ENCODE measurements around the gene LRTM2. TPM values are rescaled to one million over a fixed set of nuclear protein-coding genes. Genes with fewer than 3 reads are reported as not detected.

LRTM2 gene
- total RNA-seq, 1 experiment from 2014 or later, result not detected

- Histone ChIP-seq H3K4me3 (ENCODE audit: low read length) (no peak overlapping the region), H3F3A (ENCODE audit: low read length, unreplicated experiment) (no peaks in the 10 kb centered on the region), H3K4me2 (ENCODE audit: low read length) (no peak overlapping the region), H3K79me2 (ENCODE audit: low read length) (no peaks in the 10 kb centered on the region), H3K36me3 (ENCODE audit: low read depth, low read length) (no peaks in the 10 kb centered on the region), H3K4me1 (ENCODE audit: insufficient read depth, low read length) (no peaks in the 10 kb centered on the region), H3K9ac (ENCODE audit: low read length) (no peak overlapping the region), H3K9me3 (ENCODE audit: low read length) (no peaks in the 10 kb centered on the region), H3K27ac (ENCODE audit: low read length) (no peak overlapping the region), H2AFZ (ENCODE audit: low read length) (no peak overlapping the region), H4K20me1 (ENCODE audit: low read length) (no peaks in the 10 kb centered on the region), H3K9me2 (replicated peaks; ENCODE audit: low read length) (no peaks in the 10 kb centered on the region), H3K27me3 (ENCODE audit: low read length) (peaks cover 36% of the 10 kb centered on the region)
- DNase-seq, result no peak
- ChIA-PET POLR2A (ENCODE audit: unreplicated experiment) (no interaction called here), CTCF (no interaction called here)
- intact Hi-C loops (cut with micrococcal nuclease), result no loop called here
- no TSS peak for BruUV-seq (replicated peaks)
- no peak for ATAC-seq
- TF ChIP-seq, protein P1, sequence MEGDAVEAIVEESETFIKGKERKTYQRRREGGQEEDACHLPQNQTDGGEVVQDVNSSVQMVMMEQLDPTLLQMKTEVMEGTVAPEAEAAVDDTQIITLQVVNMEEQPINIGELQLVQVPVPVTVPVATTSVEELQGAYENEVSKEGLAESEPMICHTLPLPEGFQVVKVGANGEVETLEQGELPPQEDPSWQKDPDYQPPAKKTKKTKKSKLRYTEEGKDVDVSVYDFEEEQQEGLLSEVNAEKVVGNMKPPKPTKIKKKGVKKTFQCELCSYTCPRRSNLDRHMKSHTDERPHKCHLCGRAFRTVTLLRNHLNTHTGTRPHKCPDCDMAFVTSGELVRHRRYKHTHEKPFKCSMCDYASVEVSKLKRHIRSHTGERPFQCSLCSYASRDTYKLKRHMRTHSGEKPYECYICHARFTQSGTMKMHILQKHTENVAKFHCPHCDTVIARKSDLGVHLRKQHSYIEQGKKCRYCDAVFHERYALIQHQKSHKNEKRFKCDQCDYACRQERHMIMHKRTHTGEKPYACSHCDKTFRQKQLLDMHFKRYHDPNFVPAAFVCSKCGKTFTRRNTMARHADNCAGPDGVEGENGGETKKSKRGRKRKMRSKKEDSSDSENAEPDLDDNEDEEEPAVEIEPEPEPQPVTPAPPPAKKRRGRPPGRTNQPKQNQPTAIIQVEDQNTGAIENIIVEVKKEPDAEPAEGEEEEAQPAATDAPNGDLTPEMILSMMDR (conservative IDR thresholded peaks at IDR 0.05; ENCODE audit: low read depth, low read length), result no peak
- TF ChIP-seq EZH2phosphoT487 (IDR thresholded peaks at IDR 0.05; ENCODE audit: borderline replicate concordance, low read length), result no peak
- no peak for TF ChIP-seq EZH2 (IDR thresholded peaks at IDR 0.05; ENCODE audit: low read length, unreplicated experiment)
Measured at GRCh38 chr12:1882850-1883470, 62.6 kb downstream of the LRTM2 start.

GRCh38 chr12:1883513-1883912, 63.1 kb downstream of the LRTM2 start:
- TF ChIP-seq EZH2 (IDR thresholded peaks at IDR 0.05; ENCODE audit: low read length, unreplicated experiment), result no peak
- TF ChIP-seq, protein P1 (conservative IDR thresholded peaks at IDR 0.05; ENCODE audit: low read depth, low read length), result no peak
- no peak for TF ChIP-seq EZH2phosphoT487 (IDR thresholded peaks at IDR 0.05; ENCODE audit: borderline replicate concordance, low read length)
- ChIA-PET POLR2A (ENCODE audit: unreplicated experiment) (no interaction called here), CTCF (no interaction called here)
- H3K27ac ChIP-seq (ENCODE audit: low read length), result no peak overlapping the region
- no peak overlapping the region for H3K4me3 ChIP-seq (ENCODE audit: low read length)
- no peaks in the 10 kb centered on the region for H4K20me1 ChIP-seq (ENCODE audit: low read length)
- H3K36me3 ChIP-seq (ENCODE audit: low read depth, low read length), result no peaks in the 10 kb centered on the region
- H3K79me2 ChIP-seq (ENCODE audit: low read length), result no peaks in the 10 kb centered on the region
- H3K9ac ChIP-seq (ENCODE audit: low read length), result no peak overlapping the region
- no peak overlapping the region for H3K4me2 ChIP-seq (ENCODE audit: low read length)
- no TSS peak for BruUV-seq (replicated peaks)
- no peaks in the 10 kb centered on the region for H3K9me2 ChIP-seq (replicated peaks; ENCODE audit: low read length)
- ATAC-seq, result no peak
- H3K27me3 ChIP-seq (ENCODE audit: low read length), result peaks cover 41% of the 10 kb centered on the region
- H3K9me3 ChIP-seq (ENCODE audit: low read length), result no peaks in the 10 kb centered on the region
- H3K4me1 ChIP-seq (ENCODE audit: insufficient read depth, low read length), result no peaks in the 10 kb centered on the region
- H2AFZ ChIP-seq (ENCODE audit: low read length), result no peak overlapping the region
- DNase-seq, result no peak
- intact Hi-C loops (cut with micrococcal nuclease), result no loop called here
- no peaks in the 10 kb centered on the region for H3F3A ChIP-seq (ENCODE audit: low read length, unreplicated experiment)

DNA sequence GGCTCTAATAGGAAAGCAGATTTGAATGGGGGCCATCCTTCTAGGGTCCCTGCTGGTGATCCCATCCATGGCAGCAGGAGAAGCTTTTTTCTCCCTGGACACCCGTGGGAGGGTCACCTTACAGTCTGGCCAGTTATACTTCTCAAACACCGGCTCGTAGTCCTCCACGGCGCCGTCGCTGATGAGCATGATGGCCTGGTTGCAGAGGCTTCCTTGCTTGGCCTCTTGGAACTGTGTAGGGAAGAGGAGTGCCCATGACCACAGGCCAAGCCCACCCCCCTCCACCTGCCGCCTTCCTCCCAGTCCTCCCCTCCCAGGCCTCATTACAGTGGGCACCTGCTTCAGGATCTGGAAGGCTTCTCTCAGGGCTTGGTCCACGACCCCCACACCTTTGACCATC, 64.3 kb downstream of the LRTM2 start:
- H3K27me3 ChIP-seq (ENCODE audit: low read length), result peaks cover 48% of the 10 kb centered on the region
- H3K27ac ChIP-seq (ENCODE audit: low read length), result no peak overlapping the region
- TF ChIP-seq, protein P1 (conservative IDR thresholded peaks at IDR 0.05; ENCODE audit: low read depth, low read length), result no peak
- TF ChIP-seq EZH2 (IDR thresholded peaks at IDR 0.05; ENCODE audit: low read length, unreplicated experiment) (no peak), EZH2phosphoT487 (IDR thresholded peaks at IDR 0.05; ENCODE audit: borderline replicate concordance, low read length) (no peak)
- ChIA-PET POLR2A (ENCODE audit: unreplicated experiment) (no interaction called here), CTCF (no interaction called here)
- no peak overlapping the region for H3K4me2 ChIP-seq (ENCODE audit: low read length)
- H3K4me3 ChIP-seq (ENCODE audit: low read length), result no peak overlapping the region
- no peaks in the 10 kb centered on the region for H3K36me3 ChIP-seq (ENCODE audit: low read depth, low read length)
- H3F3A ChIP-seq (ENCODE audit: low read length, unreplicated experiment), result no peaks in the 10 kb centered on the region
- H3K4me1 ChIP-seq (ENCODE audit: insufficient read depth, low read length), result no peaks in the 10 kb centered on the region
- H3K9me3 ChIP-seq (ENCODE audit: low read length), result no peaks in the 10 kb centered on the region
- no peaks in the 10 kb centered on the region for H3K9me2 ChIP-seq (replicated peaks; ENCODE audit: low read length)
- no TSS peak for BruUV-seq (replicated peaks)
- no peak overlapping the region for H2AFZ ChIP-seq (ENCODE audit: low read length)
- no peak for ATAC-seq
- no peaks in the 10 kb centered on the region for H4K20me1 ChIP-seq (ENCODE audit: low read length)
- intact Hi-C loops (cut with micrococcal nuclease), result no loop called here
- DNase-seq, result no peak
- H3K9ac ChIP-seq (ENCODE audit: low read length), result no peak overlapping the region
- H3K79me2 ChIP-seq (ENCODE audit: low read length), result no peaks in the 10 kb centered on the region

All from PC-3 (cell line).